PFSK-1 (cell line): ENCODE results near the gene MED12.

ENCODE experiments used
- REST ChIP-seq, 2 experiments: IDR thresholded peaks; 2 replicates each; pipeline versions ENCODE4 v1.6.1 to v1.8.0; 2011 to 2012; ENCODE audit warnings: low read depth in 2 of 2, low read length in 2 of 2, control low read depth in 1 of 2, inconsistent platforms in 1 of 2, mild to moderate bottlenecking in 1 of 2, moderate library complexity in 1 of 2; ENCODE audit not compliant: insufficient read depth in 1 of 2
- TAF1 ChIP-seq: IDR thresholded peaks from 2 replicates; pipeline ENCODE4 v1.6.1; 2012; ENCODE audit warnings: low read length, control low read depth, borderline replicate concordance; ENCODE audit not compliant: insufficient read depth

GRCh38 chrX:71081330-71082123 lies 36.9 kb upstream of the MED12 start:
- TF ChIP-seq REST (IDR thresholded peaks at IDR 0.05; ENCODE audit: insufficient read depth in 1 of 2, low read depth in 2 of 2, low read length in 2 of 2) (no peak), TAF1 (no peak)
